ENCODE data around the gene NFIB. TPM values are rescaled to one million over a fixed set of nuclear protein-coding genes. Genes with fewer than 3 reads are reported as not detected.

The NFIB gene
- polyA plus RNA-seq, 1 donor (not counting 4 experiments of a cell fraction or from before 2014, with no cell fraction given): 8.9 TPM

DNA sequence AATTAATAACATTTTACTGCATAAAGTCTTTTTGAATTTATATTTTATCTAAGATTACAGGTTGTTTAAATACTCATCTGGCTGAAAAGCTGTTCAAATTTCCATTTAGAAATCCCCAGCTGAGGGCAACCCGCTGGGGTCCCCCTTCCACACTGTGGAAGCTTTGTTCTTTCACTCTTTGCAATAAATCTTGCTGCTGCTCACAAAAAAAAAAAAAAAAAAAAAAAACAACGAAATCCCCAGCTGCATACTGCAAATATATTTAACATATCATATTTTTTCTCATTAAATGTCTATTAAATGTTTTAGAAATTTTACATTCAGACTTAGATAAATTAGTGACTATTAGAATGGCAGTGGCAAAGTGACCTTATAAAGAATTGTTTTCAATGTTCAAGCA, 172.2 kb downstream of the NFIB start:
- Histone ChIP-seq H3K79me2 (ENCODE audit: control insufficient read depth, insufficient read depth, low read length) (no peaks in the 10 kb centered on the region), H3K27ac (ENCODE audit: control insufficient read depth, insufficient read depth, low read length) (no peak overlapping the region), H3K36me3 (ENCODE audit: control insufficient read depth in 2 of 2, extremely low read depth in 1 of 2, insufficient read depth in 2 of 2, low read length in 2 of 2) (no peaks in the 10 kb centered on the region), H3K9ac (ENCODE audit: control insufficient read depth, extremely low read depth, insufficient read depth, low read length) (no peak overlapping the region), H3K9me1 (ENCODE audit: control insufficient read depth, extremely low read depth, insufficient read depth, low read length) (no peaks in the 10 kb centered on the region), H3K4me1 (ENCODE audit: control insufficient read depth, extremely low read depth, insufficient read depth, low read length) (peaks cover 8% of the 10 kb centered on the region), H3K4me2 (ENCODE audit: control insufficient read depth, extremely low read depth, insufficient read depth, low read depth, low read length) (no peak overlapping the region), H3K27me3 (ENCODE audit: control insufficient read depth, extremely low read depth, insufficient read depth, low read length) (no peaks in the 10 kb centered on the region), H3K9me3 (ENCODE audit: control insufficient read depth, low read depth, low read length) (no peaks in the 10 kb centered on the region), H3K4me3 (ENCODE audit: control insufficient read depth in 2 of 3, extremely low read depth in 1 of 3, insufficient read depth in 2 of 3, low read depth in 1 of 3, low read length in 3 of 3) (no peak overlapping the region), H4K20me1 (ENCODE audit: control insufficient read depth, extremely low read depth, insufficient read depth, low read length) (no peaks in the 10 kb centered on the region), H2AFZ (ENCODE audit: control insufficient read depth, low read length) (no peak overlapping the region)
- TF ChIP-seq, protein P1, sequence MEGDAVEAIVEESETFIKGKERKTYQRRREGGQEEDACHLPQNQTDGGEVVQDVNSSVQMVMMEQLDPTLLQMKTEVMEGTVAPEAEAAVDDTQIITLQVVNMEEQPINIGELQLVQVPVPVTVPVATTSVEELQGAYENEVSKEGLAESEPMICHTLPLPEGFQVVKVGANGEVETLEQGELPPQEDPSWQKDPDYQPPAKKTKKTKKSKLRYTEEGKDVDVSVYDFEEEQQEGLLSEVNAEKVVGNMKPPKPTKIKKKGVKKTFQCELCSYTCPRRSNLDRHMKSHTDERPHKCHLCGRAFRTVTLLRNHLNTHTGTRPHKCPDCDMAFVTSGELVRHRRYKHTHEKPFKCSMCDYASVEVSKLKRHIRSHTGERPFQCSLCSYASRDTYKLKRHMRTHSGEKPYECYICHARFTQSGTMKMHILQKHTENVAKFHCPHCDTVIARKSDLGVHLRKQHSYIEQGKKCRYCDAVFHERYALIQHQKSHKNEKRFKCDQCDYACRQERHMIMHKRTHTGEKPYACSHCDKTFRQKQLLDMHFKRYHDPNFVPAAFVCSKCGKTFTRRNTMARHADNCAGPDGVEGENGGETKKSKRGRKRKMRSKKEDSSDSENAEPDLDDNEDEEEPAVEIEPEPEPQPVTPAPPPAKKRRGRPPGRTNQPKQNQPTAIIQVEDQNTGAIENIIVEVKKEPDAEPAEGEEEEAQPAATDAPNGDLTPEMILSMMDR (optimal IDR thresholded peaks at IDR 0.05 in 1 of 3, IDR thresholded peaks at IDR 0.05 in 1 of 3, conservative IDR thresholded peaks at IDR 0.05 in 1 of 3; ENCODE audit: extremely low read depth in 1 of 3, insufficient read depth in 2 of 3, low read length in 3 of 3): no peak
- no peak for TF ChIP-seq EZH2 (IDR thresholded peaks at IDR 0.05; ENCODE audit: low read length)
- FAIRE-seq: no peak
- dilution Hi-C loops (cut with MboI; ENCODE audit: extremely low pct_ligation_motif_present, low sequenced_read_pairs): no loop called here
- no peak for DNase-seq (ENCODE audit: low read depth, low spot score)

GRCh38 chr9:14140096-14140697, 173.7 kb downstream of the NFIB start:
- Histone ChIP-seq H3K4me1 (ENCODE audit: control insufficient read depth, extremely low read depth, insufficient read depth, low read length) (peaks cover 18% of the 10 kb centered on the region), H3K36me3 (ENCODE audit: control insufficient read depth in 2 of 2, extremely low read depth in 1 of 2, insufficient read depth in 2 of 2, low read length in 2 of 2) (no peaks in the 10 kb centered on the region), H2AFZ (ENCODE audit: control insufficient read depth, low read length) (no peak overlapping the region), H3K9me1 (ENCODE audit: control insufficient read depth, extremely low read depth, insufficient read depth, low read length) (no peaks in the 10 kb centered on the region), H3K4me2 (ENCODE audit: control insufficient read depth, extremely low read depth, insufficient read depth, low read depth, low read length) (no peak overlapping the region), H3K4me3 (ENCODE audit: control insufficient read depth in 2 of 3, extremely low read depth in 1 of 3, insufficient read depth in 2 of 3, low read depth in 1 of 3, low read length in 3 of 3) (no peak overlapping the region), H3K27me3 (ENCODE audit: control insufficient read depth, extremely low read depth, insufficient read depth, low read length) (no peaks in the 10 kb centered on the region), H3K79me2 (ENCODE audit: control insufficient read depth, insufficient read depth, low read length) (no peaks in the 10 kb centered on the region), H3K9me3 (ENCODE audit: control insufficient read depth, low read depth, low read length) (no peaks in the 10 kb centered on the region), H3K9ac (ENCODE audit: control insufficient read depth, extremely low read depth, insufficient read depth, low read length) (no peak overlapping the region), H3K27ac (ENCODE audit: control insufficient read depth, insufficient read depth, low read length) (no peak overlapping the region), H4K20me1 (ENCODE audit: control insufficient read depth, extremely low read depth, insufficient read depth, low read length) (no peaks in the 10 kb centered on the region)
- DNase-seq (ENCODE audit: low read depth, low spot score) (no peak), FAIRE-seq (no peak)
- dilution Hi-C loops (cut with MboI; ENCODE audit: extremely low pct_ligation_motif_present, low sequenced_read_pairs): no loop called here
- no peak for TF ChIP-seq EZH2 (IDR thresholded peaks at IDR 0.05; ENCODE audit: low read length)
- TF ChIP-seq, protein P1 (optimal IDR thresholded peaks at IDR 0.05 in 1 of 3, IDR thresholded peaks at IDR 0.05 in 1 of 3, conservative IDR thresholded peaks at IDR 0.05 in 1 of 3; ENCODE audit: extremely low read depth in 1 of 3, insufficient read depth in 2 of 3, low read length in 3 of 3): no peak

All from keratinocyte (primary cell).